HCT116 (cell line): ENCODE measurements around the gene CCNE1.

ENCODE experiments used
- SIN3A ChIP-seq: IDR thresholded peaks from 2 replicates; pipeline ENCODE4 v1.6.1; 2012; ENCODE audit warnings: low read depth
- TF ChIP-seq, protein P1 (sequence below), 3 experiments: fragments of 200-600 bp in 1 of 3; sonication (generic) in 1 of 3; IDR thresholded peaks in 2 of 3; conservative IDR thresholded peaks in 1 of 3; 2 replicates each; pipeline ENCODE4 v1.5.1; 2012 to 2017; ENCODE audit warnings: low read depth in 2 of 3, low read length in 2 of 3, antibody characterized with exemption in 1 of 3, borderline replicate concordance in 1 of 3, control low read depth in 1 of 3, mild to moderate bottlenecking in 1 of 3, mixed read lengths in 1 of 3, mixed run types in 1 of 3, moderate library complexity in 1 of 3; ENCODE audit not compliant: insufficient read depth in 1 of 3
- TF ChIP-seq, protein P2 (sequence below): IDR thresholded peaks from 2 replicates; pipeline ENCODE4 v1.6.1; 2012; ENCODE audit warnings: low read depth
- TF ChIP-seq, protein P3 (sequence below): IDR thresholded peaks from 2 replicates; pipeline ENCODE4 v1.6.1; 2012

DNA sequence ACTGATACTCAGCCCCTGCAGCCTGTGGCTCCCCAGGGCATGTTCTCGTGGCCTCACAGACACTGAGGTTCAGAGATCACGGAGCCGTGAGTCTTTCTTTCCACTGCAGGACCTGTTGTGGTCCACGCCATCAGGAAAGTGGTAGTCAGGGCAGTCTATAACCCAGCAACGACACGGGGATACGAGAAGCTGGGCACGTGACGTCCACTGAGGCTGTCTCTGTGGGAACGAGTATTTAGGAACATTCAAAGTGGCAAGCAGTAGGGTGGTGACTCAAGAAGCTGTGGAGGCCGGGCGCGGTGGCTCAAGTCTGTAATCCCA is 29.6 kb upstream of the CCNE1 start:
- TF ChIP-seq, protein P1, sequence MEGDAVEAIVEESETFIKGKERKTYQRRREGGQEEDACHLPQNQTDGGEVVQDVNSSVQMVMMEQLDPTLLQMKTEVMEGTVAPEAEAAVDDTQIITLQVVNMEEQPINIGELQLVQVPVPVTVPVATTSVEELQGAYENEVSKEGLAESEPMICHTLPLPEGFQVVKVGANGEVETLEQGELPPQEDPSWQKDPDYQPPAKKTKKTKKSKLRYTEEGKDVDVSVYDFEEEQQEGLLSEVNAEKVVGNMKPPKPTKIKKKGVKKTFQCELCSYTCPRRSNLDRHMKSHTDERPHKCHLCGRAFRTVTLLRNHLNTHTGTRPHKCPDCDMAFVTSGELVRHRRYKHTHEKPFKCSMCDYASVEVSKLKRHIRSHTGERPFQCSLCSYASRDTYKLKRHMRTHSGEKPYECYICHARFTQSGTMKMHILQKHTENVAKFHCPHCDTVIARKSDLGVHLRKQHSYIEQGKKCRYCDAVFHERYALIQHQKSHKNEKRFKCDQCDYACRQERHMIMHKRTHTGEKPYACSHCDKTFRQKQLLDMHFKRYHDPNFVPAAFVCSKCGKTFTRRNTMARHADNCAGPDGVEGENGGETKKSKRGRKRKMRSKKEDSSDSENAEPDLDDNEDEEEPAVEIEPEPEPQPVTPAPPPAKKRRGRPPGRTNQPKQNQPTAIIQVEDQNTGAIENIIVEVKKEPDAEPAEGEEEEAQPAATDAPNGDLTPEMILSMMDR (IDR thresholded peaks at IDR 0.05 in 2 of 3, conservative IDR thresholded peaks at IDR 0.05 in 1 of 3; ENCODE audit: borderline replicate concordance in 1 of 3, insufficient read depth in 1 of 3, low read depth in 2 of 3, low read length in 2 of 3): no peak
- TF ChIP-seq, protein P2, sequence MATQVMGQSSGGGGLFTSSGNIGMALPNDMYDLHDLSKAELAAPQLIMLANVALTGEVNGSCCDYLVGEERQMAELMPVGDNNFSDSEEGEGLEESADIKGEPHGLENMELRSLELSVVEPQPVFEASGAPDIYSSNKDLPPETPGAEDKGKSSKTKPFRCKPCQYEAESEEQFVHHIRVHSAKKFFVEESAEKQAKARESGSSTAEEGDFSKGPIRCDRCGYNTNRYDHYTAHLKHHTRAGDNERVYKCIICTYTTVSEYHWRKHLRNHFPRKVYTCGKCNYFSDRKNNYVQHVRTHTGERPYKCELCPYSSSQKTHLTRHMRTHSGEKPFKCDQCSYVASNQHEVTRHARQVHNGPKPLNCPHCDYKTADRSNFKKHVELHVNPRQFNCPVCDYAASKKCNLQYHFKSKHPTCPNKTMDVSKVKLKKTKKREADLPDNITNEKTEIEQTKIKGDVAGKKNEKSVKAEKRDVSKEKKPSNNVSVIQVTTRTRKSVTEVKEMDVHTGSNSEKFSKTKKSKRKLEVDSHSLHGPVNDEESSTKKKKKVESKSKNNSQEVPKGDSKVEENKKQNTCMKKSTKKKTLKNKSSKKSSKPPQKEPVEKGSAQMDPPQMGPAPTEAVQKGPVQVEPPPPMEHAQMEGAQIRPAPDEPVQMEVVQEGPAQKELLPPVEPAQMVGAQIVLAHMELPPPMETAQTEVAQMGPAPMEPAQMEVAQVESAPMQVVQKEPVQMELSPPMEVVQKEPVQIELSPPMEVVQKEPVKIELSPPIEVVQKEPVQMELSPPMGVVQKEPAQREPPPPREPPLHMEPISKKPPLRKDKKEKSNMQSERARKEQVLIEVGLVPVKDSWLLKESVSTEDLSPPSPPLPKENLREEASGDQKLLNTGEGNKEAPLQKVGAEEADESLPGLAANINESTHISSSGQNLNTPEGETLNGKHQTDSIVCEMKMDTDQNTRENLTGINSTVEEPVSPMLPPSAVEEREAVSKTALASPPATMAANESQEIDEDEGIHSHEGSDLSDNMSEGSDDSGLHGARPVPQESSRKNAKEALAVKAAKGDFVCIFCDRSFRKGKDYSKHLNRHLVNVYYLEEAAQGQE: no peak
- TF ChIP-seq, protein P3, sequence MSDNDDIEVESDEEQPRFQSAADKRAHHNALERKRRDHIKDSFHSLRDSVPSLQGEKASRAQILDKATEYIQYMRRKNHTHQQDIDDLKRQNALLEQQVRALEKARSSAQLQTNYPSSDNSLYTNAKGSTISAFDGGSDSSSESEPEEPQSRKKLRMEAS: no peak
- no peak for TF ChIP-seq SIN3A
